Neural cell (in vitro differentiated cells): ENCODE measurements around the gene TBC1D16. TPM values are rescaled to one million over a fixed set of nuclear protein-coding genes. Genes with fewer than 3 reads are reported as not detected.

ENCODE experiments used
- H2AFZ ChIP-seq: fragments of 200-600, 300-800 bp; sonication (generic), shearing (Covaris generic); 2 replicates; pipeline ENCODE4 v1.6.0; 2014; ENCODE audit warnings: low read depth, mild to moderate bottlenecking, antibody characterized with exemption, low read length, moderate library complexity
- H3F3A ChIP-seq: fragments of 200-600 bp; shearing (Covaris generic); 2 replicates; pipeline ENCODE4 v1.6.1; 2016; ENCODE audit warnings: mild to moderate bottlenecking, moderate library complexity, mixed read lengths, antibody characterized with exemption, low read length; ENCODE audit not compliant: insufficient read depth, poor library complexity, severe bottlenecking
- H3K27ac ChIP-seq: fragments of 200-600, 300-800 bp; sonication (generic), shearing (Covaris generic); 2 replicates; pipeline ENCODE4 v1.5.1; 2014; ENCODE audit warnings: mild to moderate bottlenecking, low read length, moderate library complexity
- H3K27me3 ChIP-seq: fragments of 300-800, 200-600 bp; sonication (generic), shearing (Covaris generic); 2 replicates; pipeline ENCODE4 v1.6.0; 2014; ENCODE audit warnings: mild to moderate bottlenecking, low read depth, low read length, moderate library complexity; ENCODE audit not compliant: insufficient read depth
- H3K36me3 ChIP-seq: fragments of 300-800, 200-600 bp; sonication (generic), shearing (Covaris generic); 2 replicates; pipeline ENCODE4 v1.5.1; 2014; ENCODE audit warnings: mild to moderate bottlenecking, antibody characterized with exemption, low read length, moderate library complexity; ENCODE audit not compliant: insufficient read depth
- H3K4me2 ChIP-seq: fragments of 300-800, 200-600 bp; sonication (generic), shearing (Covaris generic); 2 replicates; pipeline ENCODE4 v1.6.0; 2014; ENCODE audit warnings: mild to moderate bottlenecking, low read length
- H3K4me3 ChIP-seq: fragments of 300-800, 200-600 bp; sonication (generic), shearing (Covaris generic); 2 replicates; pipeline ENCODE4 v1.5.1; 2014; ENCODE audit warnings: mild to moderate bottlenecking, low read length, moderate library complexity
- H3K79me2 ChIP-seq: fragments of 200-600 bp; shearing (Covaris generic); replicated peaks from 2 replicates; pipeline ENCODE4 v1.6.0; 2014; ENCODE audit warnings: mild to moderate bottlenecking, low read length, moderate library complexity; ENCODE audit not compliant: insufficient read depth
- H3K9ac ChIP-seq: fragments of 300-800, 200-600 bp; sonication (generic), shearing (Covaris generic); 2 replicates; pipeline ENCODE4 v1.6.1; 2016; ENCODE audit warnings: mild to moderate bottlenecking, low read length, mixed read lengths
- H3K9me2 ChIP-seq: fragments of 200-600 bp; shearing (Covaris generic); 2 replicates; pipeline ENCODE4 v1.6.1; 2016; ENCODE audit warnings: mild to moderate bottlenecking, low read length, mixed read lengths; ENCODE audit not compliant: insufficient read depth
- H3K9me3 ChIP-seq: fragments of 200-600, 300-800 bp; sonication (generic), shearing (Covaris generic); 2 replicates; pipeline ENCODE4 v1.6.1; 2016; ENCODE audit warnings: mild to moderate bottlenecking, mixed run types, low read length, moderate library complexity, mixed read lengths
- H4K20me1 ChIP-seq: fragments of 200-600 bp; shearing (Covaris generic); 2 replicates; pipeline ENCODE4 v1.6.1; 2016; ENCODE audit warnings: mild to moderate bottlenecking, mixed run types; ENCODE audit not compliant: insufficient read depth
- EP300 ChIP-seq: fragments of 450-650 bp; conservative IDR thresholded peaks from 2 replicates; pipeline ENCODE4 v1.6.1; 2014; ENCODE audit warnings: antibody characterized with exemption, mild to moderate bottlenecking, moderate library complexity; ENCODE audit not compliant: poor library complexity, severe bottlenecking
- EZH2 ChIP-seq: fragments of 200-600, 300-800 bp; shearing (Covaris generic), sonication (generic); IDR thresholded peaks from 2 replicates; pipeline ENCODE4 v1.6.1; 2014; ENCODE audit warnings: antibody characterized with exemption, low read length, borderline replicate concordance, mild to moderate bottlenecking; ENCODE audit not compliant: insufficient read depth, poor library complexity, severe bottlenecking
- MXI1 ChIP-seq: fragments of 450-650 bp; conservative IDR thresholded peaks from 2 replicates; pipeline ENCODE4 v1.6.1; 2014; ENCODE audit warnings: antibody characterized with exemption, mild to moderate bottlenecking; ENCODE audit not compliant: poor library complexity, severe bottlenecking
- POLR2AphosphoS5 ChIP-seq: IDR thresholded peaks from 2 replicates; pipeline ENCODE4 v1.6.1; 2012
- RAD21 ChIP-seq: fragments of 450-650 bp; conservative IDR thresholded peaks from 2 replicates; pipeline ENCODE4 v1.6.1; 2014; ENCODE audit warnings: antibody characterized with exemption, mild to moderate bottlenecking, moderate library complexity
- SMC3 ChIP-seq: fragments of 450-650 bp; conservative IDR thresholded peaks from 2 replicates; pipeline ENCODE4 v1.6.1; 2014; ENCODE audit warnings: antibody characterized with exemption, mild to moderate bottlenecking, moderate library complexity; ENCODE audit not compliant: poor library complexity
- TAF1 ChIP-seq: IDR thresholded peaks from 2 replicates; pipeline ENCODE4 v1.6.1; 2012; ENCODE audit warnings: low read depth
- polyA plus RNA-seq: library from polyadenylated mRNA; depleted of rRNA; stranded (reverse); fragments of >200 nt; gene quantifications from 2 replicates; pipeline ENCODE4 v1.2.3, GENCODE V29; 2014
- TF ChIP-seq, protein P1 (sequence below): fragments of 450-650 bp; IDR thresholded peaks from 2 replicates; pipeline ENCODE4 v1.5.1; 2014; ENCODE audit warnings: antibody characterized with exemption, mild to moderate bottlenecking, moderate library complexity; ENCODE audit not compliant: poor library complexity, severe bottlenecking
- TF ChIP-seq, protein P2 (sequence below): IDR thresholded peaks from 2 replicates; pipeline ENCODE4 v1.6.1; 2012; ENCODE audit warnings: borderline replicate concordance

The TBC1D16 gene
- polyA plus RNA-seq, 1 donor from 2014 or later: 19.8 TPM

DNA sequence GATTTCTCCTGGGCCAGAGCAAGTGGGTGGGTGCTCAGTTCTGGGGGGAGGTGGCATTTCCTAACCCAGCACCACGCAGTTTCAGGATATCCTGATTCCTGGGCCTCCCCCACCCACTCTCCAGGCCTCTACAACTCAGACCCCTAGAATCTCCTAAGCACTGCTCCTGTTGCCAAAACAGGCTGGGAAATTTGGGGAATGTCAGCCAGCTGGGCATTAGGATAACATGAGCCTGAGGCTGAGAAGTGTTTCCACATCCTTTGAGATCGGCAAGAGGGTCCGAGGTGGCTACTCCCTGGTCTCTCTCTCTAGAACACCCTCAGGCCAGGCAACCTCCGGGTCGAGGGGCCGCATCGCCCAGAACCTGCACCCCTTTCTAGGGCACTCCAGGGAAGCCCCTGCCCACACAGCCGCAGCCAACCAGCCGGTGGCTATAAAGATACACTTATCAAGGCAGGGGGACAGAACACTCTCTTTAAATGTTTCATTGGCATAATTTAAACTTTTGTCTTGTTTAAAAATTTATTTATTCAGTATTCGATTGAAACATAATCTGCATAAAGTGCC, 23.6 kb downstream of the TBC1D16 start:
- no peaks in the 10 kb centered on the region for H3F3A ChIP-seq
- H3K27me3 ChIP-seq: no peaks in the 10 kb centered on the region
- H3K4me2 ChIP-seq: no peak overlapping the region
- H3K36me3 ChIP-seq: no peaks in the 10 kb centered on the region
- no peak overlapping the region for H3K9ac ChIP-seq
- no peak overlapping the region for H3K27ac ChIP-seq
- H3K9me3 ChIP-seq: no peaks in the 10 kb centered on the region
- H3K9me2 ChIP-seq: no peaks in the 10 kb centered on the region
- H3K4me3 ChIP-seq: no peak overlapping the region
- H2AFZ ChIP-seq: no peak overlapping the region
- H3K79me2 ChIP-seq: peaks cover 8% of the 10 kb centered on the region
- no peak for TF ChIP-seq MXI1
- TF ChIP-seq POLR2AphosphoS5: no peak
- H4K20me1 ChIP-seq: no peaks in the 10 kb centered on the region

DNA sequence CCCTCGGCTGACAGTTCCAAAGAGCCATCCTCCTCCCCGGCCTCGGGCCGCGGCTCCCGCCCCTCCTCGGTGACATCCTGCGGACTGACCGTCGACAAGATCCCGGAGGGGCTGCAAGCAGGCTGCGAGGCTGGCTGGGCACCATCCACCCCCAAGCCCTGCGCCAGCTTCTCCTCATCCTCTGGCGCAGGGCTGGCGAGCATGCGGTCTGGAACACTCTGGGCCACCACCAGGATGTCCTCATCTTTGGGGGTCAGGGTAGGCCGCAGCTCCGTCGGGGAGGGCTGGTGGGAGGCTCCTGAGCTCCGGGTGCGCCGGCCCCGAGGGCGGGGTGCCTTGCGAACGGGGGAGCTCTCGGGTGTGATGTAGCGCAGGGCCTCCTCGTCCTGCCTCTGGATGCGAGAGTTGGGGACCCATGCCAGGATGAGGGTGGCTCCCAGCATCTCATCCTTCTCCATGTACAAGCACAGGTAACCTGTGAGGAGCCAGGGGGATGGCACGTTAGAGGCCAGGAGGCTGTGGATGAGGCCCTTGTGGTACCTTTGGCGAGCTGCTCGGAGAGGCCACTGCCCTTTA, 25.3 kb downstream of the TBC1D16 start:
- Histone ChIP-seq H3K4me3 (no peak overlapping the region), H3K9ac (no peak overlapping the region), H3K27ac (no peak overlapping the region)

DNA sequence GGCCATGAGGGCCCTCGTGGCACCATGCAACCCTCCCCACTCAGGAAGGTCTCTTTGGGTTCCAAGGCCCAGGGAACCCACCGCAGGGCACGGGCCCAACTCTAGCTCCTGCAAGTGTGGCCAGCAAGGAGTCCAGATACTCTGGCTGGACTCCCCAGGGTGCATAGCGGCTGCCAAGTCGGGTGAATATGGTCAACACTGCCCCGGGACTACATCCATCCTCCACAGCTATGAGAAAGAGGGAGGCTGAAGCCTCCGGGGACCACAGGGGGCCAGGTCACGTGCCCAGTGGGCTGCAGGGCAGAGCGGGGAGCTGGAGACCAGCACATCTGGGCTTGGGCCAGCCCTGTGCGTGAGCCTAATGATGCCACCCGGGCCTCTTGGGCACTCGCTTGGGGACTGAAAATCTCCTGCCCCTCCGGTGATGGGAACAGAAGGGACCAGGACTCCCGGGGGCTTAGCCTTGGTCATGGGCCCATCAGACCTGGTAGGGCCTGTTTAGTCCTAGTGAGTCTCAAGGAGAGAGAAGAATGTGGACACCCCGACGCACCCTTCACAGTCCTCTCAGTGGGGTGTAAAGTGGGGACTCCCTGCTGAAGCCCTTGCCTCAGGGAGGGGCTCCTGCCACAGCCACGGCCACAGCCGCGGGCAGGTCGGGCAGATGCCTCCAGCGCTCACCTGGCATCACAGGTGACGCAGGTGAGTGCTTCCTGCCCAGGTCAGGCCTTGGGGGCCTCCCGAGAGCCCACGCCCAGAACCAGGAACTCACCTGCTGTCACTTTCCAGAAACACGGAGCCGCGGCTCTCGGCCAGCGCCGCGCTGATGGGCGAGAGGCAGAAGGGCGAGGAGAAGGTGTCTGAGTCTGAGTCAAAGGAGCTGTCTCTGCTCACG, 26.0 kb downstream of the TBC1D16 start:
- Histone ChIP-seq H3K36me3 (no peaks in the 10 kb centered on the region), H2AFZ (no peak overlapping the region), H3K9me3 (no peaks in the 10 kb centered on the region), H3K4me3 (no peak overlapping the region), H3K79me2 (peaks cover 5% of the 10 kb centered on the region), H3K9ac (no peak overlapping the region), H3K27ac (no peak overlapping the region), H3K4me2 (no peak overlapping the region), H3F3A (no peaks in the 10 kb centered on the region), H3K9me2 (no peaks in the 10 kb centered on the region), H4K20me1 (no peaks in the 10 kb centered on the region), H3K27me3 (no peaks in the 10 kb centered on the region)
- TF ChIP-seq POLR2AphosphoS5 (no peak), EZH2 (no peak), SMC3 (no peak), MXI1 (no peak), TAF1 (no peak), RAD21 (no peak), EP300 (no peak)
- TF ChIP-seq, protein P1, sequence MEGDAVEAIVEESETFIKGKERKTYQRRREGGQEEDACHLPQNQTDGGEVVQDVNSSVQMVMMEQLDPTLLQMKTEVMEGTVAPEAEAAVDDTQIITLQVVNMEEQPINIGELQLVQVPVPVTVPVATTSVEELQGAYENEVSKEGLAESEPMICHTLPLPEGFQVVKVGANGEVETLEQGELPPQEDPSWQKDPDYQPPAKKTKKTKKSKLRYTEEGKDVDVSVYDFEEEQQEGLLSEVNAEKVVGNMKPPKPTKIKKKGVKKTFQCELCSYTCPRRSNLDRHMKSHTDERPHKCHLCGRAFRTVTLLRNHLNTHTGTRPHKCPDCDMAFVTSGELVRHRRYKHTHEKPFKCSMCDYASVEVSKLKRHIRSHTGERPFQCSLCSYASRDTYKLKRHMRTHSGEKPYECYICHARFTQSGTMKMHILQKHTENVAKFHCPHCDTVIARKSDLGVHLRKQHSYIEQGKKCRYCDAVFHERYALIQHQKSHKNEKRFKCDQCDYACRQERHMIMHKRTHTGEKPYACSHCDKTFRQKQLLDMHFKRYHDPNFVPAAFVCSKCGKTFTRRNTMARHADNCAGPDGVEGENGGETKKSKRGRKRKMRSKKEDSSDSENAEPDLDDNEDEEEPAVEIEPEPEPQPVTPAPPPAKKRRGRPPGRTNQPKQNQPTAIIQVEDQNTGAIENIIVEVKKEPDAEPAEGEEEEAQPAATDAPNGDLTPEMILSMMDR: no peak
- TF ChIP-seq, protein P2, sequence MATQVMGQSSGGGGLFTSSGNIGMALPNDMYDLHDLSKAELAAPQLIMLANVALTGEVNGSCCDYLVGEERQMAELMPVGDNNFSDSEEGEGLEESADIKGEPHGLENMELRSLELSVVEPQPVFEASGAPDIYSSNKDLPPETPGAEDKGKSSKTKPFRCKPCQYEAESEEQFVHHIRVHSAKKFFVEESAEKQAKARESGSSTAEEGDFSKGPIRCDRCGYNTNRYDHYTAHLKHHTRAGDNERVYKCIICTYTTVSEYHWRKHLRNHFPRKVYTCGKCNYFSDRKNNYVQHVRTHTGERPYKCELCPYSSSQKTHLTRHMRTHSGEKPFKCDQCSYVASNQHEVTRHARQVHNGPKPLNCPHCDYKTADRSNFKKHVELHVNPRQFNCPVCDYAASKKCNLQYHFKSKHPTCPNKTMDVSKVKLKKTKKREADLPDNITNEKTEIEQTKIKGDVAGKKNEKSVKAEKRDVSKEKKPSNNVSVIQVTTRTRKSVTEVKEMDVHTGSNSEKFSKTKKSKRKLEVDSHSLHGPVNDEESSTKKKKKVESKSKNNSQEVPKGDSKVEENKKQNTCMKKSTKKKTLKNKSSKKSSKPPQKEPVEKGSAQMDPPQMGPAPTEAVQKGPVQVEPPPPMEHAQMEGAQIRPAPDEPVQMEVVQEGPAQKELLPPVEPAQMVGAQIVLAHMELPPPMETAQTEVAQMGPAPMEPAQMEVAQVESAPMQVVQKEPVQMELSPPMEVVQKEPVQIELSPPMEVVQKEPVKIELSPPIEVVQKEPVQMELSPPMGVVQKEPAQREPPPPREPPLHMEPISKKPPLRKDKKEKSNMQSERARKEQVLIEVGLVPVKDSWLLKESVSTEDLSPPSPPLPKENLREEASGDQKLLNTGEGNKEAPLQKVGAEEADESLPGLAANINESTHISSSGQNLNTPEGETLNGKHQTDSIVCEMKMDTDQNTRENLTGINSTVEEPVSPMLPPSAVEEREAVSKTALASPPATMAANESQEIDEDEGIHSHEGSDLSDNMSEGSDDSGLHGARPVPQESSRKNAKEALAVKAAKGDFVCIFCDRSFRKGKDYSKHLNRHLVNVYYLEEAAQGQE: no peak

More for the DNA sequence above, 25.3 kb downstream of the TBC1D16 start:
- Histone ChIP-seq H4K20me1 (no peaks in the 10 kb centered on the region), H3K36me3 (no peaks in the 10 kb centered on the region), H2AFZ (no peak overlapping the region), H3K9me3 (no peaks in the 10 kb centered on the region), H3F3A (no peaks in the 10 kb centered on the region), H3K79me2 (peaks cover 7% of the 10 kb centered on the region), H3K9me2 (no peaks in the 10 kb centered on the region), H3K27me3 (no peaks in the 10 kb centered on the region), H3K4me2 (no peak overlapping the region)
- no peak for TF ChIP-seq EP300
- TF ChIP-seq EZH2: no peak
- TF ChIP-seq POLR2AphosphoS5: no peak
- no peak for TF ChIP-seq MXI1
